ENCODE data around the gene IGFL1.
"Not testable (repeated sequence)": the region's sequence is repeated elsewhere in the genome, so short reads cannot be mapped to it uniquely, and the experiment has no call there.

The IGFL1 gene

DNA sequence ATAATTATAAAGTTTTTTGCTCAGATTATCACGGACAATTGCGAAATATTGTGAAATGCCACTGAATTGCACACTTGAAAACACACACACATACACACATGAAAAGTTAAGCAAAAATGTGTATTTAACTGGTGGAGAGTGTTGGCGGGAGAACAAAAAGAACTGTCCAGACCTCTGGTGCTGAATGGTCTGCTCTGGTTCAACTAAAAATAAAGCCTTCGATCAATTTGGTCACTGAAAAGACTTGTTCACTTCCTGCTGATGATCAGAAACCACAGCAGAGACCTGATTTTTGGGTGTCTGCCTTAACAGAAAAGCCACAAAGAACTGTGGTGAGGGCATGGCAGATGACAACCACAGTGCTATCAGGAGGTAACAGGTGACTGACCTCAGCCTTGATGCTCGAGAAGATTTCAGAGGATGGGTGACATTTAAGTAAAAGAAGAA, 4.0 kb upstream of the IGFL1 start:
- no peak for DNase-seq (ENCODE audit: low spot score)

GRCh38 chr19:46226438-46226973, 3.0 kb upstream of the IGFL1 start:
- no peak for DNase-seq (ENCODE audit: low spot score)

DNA sequence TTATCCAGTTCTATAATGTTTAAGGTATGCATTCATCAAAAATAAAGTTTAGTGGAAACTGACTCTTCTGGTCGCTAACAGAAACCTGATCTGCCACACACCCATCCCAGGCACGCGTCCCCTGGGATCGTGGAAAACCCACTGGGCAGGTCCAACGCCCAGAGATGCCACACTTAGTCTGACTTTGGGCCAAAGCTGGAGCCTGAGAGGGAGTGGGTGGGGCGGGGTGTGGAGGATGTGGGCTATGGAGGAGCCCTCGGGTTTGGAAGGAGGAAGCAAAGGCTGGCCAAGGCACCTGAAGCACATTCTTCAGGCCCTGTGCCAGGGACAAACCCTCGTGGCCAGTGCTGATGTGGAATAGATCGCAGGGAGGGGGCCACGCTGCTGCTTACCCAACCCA, 2.5 kb downstream of the IGFL1 start:
- no peak for DNase-seq (ENCODE audit: low spot score)

- DNase-seq (ENCODE audit: low spot score): no peak
Observed at GRCh38 chr19:46232468-46232867, 2.9 kb downstream of the IGFL1 start.

GRCh38 chr19:46232938-46233621, 3.5 kb downstream of the IGFL1 start:
- DNase-seq (ENCODE audit: low spot score): no peak

DNA sequence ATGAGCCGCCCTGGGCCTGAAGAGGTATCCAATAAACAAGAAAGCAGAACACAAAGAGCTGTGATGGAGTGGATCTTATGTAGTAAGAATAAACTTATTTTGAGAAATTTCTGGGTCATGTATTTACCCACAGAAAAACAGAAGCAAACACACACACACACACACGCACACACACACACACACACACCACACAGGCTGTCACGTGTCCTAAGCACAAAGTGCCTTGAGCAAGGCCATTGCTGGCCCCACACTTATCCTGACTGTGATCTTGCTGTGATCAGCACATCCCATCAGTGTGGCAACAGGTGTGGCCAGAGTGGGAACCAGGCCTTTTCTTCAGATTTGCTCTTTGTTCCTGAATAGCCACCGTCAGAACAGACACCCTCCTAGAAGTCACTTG, 4.3 kb downstream of the IGFL1 start:
- DNase-seq (ENCODE audit: low spot score): not testable (repeated sequence)

DNA sequence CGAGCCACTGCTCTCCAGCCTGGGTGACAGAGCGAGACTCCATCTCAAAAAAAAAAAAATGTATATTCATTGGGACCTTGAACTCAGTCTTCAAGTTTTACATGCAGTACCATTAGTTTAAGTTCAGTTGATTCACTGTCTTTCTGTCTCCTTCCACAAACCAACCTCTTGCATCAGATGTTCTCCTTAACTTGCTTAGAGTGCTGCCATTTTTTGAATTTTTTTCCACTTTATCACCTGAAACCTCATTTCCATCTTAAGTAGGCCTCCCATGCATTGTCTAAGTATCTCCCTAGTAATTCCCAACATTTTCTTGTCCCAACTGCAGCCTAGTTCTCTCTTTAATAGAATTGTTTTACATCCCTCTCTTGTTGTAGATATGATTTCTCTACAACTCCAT, 8.6 kb downstream of the IGFL1 start:
- DNase-seq (ENCODE audit: low spot score): not testable (repeated sequence)

GRCh38 chr19:46239193-46240024, 9.9 kb downstream of the IGFL1 start:
- no peak for DNase-seq (ENCODE audit: low spot score)

GRCh38 chr19:46240693-46241092, 11.2 kb downstream of the IGFL1 start:
- no peak for DNase-seq (ENCODE audit: low spot score)

GRCh38 chr19:46241626-46242025, 12.1 kb downstream of the IGFL1 start:
- no peak for DNase-seq (ENCODE audit: low spot score)

DNA sequence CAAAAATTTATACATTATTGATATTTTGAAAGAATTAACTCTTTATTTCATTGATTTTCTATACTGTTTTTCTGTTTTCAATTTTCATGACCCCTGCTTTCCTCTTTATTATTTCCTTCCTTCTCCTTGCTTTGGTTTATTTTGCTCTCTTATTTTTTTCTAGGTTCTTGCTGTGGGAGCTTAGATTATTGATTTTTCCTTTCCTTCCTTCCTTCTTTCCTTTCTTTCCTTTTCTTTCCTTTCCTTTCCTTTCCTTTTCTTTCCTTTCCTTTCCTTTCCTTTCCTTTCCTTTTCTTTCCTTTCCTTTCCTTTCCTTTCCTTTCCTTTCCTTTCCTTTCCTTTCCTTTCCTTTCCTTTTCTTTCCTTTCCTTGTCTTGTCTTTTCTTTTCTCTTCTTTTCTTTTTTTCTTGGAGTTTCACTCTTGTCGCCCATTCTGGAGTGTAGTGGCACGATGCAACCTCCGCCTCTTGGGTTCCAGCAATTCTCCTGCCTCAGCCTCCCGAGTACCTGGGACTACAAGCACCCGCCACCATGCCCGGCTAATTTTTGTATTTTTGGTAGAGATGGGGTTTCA, 13.6 kb downstream of the IGFL1 start:
- DNase-seq (ENCODE audit: low spot score): not testable (repeated sequence)

DNA sequence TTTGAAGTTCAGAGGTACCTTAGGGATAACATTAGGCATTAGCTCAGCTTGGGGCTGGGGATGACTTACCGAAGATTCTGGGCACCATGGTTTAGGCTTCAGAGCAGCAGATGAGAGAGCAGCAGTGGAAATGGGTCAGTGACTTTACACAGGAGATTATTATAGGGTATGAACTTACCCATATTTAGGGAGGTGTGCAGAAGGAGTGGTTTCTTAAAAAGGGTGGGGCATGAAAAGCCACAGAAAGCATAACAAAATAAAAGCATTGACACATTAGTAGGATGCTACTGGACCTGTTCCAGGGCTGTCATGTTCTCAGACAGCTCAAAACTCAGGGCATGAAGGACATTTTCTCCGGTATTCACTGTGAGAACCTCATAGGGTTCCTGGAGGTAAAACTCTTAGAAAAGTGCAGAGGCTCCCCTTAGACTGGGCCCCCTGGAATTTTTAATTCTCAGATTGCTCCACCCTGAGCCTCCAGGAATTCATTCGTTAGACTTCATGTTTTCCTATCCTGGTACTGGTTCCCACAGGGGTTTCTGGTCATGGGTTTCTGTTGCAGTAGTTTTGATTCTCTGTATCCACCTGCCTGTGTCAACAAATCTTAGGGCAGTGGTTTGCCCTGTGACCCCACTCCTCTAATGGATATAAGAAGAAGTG, 20.7 kb downstream of the IGFL1 start:
- no peak for DNase-seq (ENCODE audit: low spot score)

GRCh38 chr19:46251416-46251815, 21.9 kb downstream of the IGFL1 start:
- DNase-seq (ENCODE audit: low spot score): no peak

- DNase-seq (ENCODE audit: low spot score): no peak
Observed at GRCh38 chr19:46254776-46255175, 25.2 kb downstream of the IGFL1 start.

DNA sequence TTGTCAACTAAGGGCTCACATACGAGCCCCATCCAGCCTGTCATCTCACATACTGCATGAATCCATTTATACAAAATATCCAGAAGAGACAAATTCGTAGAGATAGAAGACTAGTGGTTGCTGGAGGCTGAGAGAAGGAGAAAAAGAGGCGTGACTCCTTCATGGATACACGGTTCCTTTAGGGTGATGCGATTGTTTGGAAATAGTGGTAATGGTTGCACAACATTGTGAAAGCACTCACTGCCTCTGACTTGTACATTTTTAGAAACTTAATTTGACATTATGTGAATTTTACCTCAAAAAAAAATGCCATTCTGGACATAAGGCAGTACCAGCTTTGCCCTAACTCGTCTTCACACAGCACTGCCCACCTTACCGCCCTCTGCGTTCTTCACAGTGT, 27.3 kb downstream of the IGFL1 start:
- DNase-seq (ENCODE audit: low spot score): no peak

DNA sequence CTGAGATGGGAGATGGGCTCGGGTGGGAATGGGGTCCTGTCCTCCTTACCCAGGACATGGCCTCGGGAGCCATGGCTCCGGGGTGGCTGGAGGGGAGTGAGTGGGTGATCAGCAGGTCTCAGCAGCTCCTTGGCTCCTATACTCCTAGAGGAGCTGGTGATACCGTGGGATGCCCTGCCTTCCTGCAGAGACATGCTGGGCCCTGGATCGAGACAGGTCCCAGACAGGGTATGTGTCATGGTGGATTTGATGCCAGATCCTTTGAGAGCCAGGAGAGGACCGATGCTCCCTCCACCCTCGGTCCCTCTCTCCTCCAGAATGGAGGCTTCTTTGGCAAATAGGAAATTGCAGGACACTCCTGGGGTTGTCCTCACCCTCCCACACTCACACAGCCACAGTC, 32.0 kb downstream of the IGFL1 start:
- DNase-seq (ENCODE audit: low spot score): not testable (repeated sequence)

- not testable (repeated sequence) for DNase-seq (ENCODE audit: low spot score)
Observed at GRCh38 chr19:46262684-46263296, 33.2 kb downstream of the IGFL1 start.

DNA sequence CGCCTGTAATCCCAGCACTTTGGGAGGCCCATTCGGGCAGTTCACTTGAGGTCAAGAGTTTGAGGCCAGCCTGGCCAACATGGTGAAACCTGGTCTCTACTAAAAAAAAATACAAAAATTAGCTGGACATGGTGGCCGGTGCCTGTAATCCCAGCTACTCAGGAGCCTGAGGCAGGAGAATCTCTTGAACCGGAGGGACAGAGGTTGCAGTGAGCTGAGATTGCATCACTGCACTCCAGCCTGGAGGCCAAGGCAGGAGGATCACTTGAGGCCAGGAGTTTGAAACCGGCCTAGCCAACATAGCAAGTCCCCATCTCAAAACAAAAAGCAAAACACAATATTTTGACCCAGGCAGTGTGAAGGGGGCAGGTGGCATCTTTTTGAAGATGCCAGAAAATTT, 35.3 kb downstream of the IGFL1 start:
- DNase-seq (ENCODE audit: low spot score): not testable (repeated sequence)

GRCh38 chr19:46265217-46265828, 35.8 kb downstream of the IGFL1 start:
- DNase-seq (ENCODE audit: low spot score): peak; percentile 65

- no peak for DNase-seq (ENCODE audit: low spot score)
Observed at GRCh38 chr19:46269101-46269500, 39.6 kb downstream of the IGFL1 start.

DNA sequence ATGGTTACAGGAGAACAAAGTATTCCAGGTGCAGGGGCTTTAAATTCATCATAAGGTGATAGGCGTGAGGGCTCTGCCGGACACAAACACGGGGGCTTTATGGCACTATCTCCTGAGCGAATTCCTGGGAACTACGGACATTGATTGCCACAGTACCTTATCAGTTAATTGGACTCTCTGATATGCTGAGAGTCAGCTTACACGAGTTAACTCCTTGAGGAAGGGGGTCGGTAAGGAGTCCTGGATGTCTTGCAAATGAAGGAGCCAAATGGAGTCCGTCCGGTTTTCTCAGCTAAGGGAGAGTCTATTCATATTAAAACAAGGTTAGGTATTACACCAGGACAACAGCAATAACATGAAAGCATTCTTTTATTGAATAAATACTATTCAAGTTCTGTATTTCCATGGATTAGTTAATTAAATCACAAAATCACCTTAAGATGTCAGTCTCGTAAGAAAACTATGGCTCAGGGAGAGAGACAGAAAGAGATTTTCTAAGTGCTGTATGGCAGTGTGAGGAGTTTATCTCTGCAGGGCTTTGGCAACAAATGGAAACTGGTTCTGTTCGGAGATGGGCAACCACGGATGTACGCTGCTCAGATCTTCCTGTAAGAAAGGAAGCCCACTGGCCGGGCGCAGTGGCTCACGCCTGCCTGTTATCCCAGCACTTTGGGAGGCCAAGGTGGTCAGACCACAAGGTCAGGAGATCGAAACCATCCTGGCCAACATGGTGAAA, 41.1 kb downstream of the IGFL1 start:
- DNase-seq (ENCODE audit: low spot score): no peak
